Hematopoietic multipotent progenitor cell treated with erythropoietin and hydrocortisone succinate and interleukin-3 and kit ligand, for 8 days (in vitro differentiated cells): ENCODE results near the gene UCK2.

Experiments used
- DNase-seq: peaks from one replicate; pipeline ENCODE4 v3.0.0-alpha.2; 2015

Gene UCK2

GRCh38 chr1:165834881-165835280 is 7.5 kb downstream of the UCK2 start:
- no peak for DNase-seq

- DNase-seq, result no peak
Observed at GRCh38 chr1:165836664-165837482, 9.5 kb downstream of the UCK2 start.

GRCh38 chr1:165837838-165838364 is 10.5 kb downstream of the UCK2 start:
- no peak for DNase-seq

- peak; percentile 42 for DNase-seq
Observed at GRCh38 chr1:165840423-165840822, 13.0 kb downstream of the UCK2 start.

GRCh38 chr1:165841582-165842017 is 14.2 kb downstream of the UCK2 start:
- DNase-seq, result peak; percentile 46

GRCh38 chr1:165842023-165842670 is 14.7 kb downstream of the UCK2 start:
- no peak for DNase-seq

GRCh38 chr1:165842671-165843129 is 15.3 kb downstream of the UCK2 start:
- DNase-seq, result peak; percentile 73

GRCh38 chr1:165843304-165843703 is 15.9 kb downstream of the UCK2 start:
- no peak for DNase-seq

GRCh38 chr1:165844114-165844798 is 16.8 kb downstream of the UCK2 start:
- DNase-seq, result no peak

- DNase-seq, result no peak
Observed at GRCh38 chr1:165844933-165845332, 17.5 kb downstream of the UCK2 start.

- DNase-seq, result no peak
Observed at GRCh38 chr1:165845569-165845968, 18.2 kb downstream of the UCK2 start.

- DNase-seq, result peak; percentile 60
Observed at GRCh38 chr1:165845992-165846748, 18.8 kb downstream of the UCK2 start.

GRCh38 chr1:165847486-165847885 is 20.1 kb downstream of the UCK2 start:
- no peak for DNase-seq

GRCh38 chr1:165849353-165850133 is 22.1 kb downstream of the UCK2 start:
- no peak for DNase-seq

- peak; percentile 88 for DNase-seq
Observed at GRCh38 chr1:165851034-165851658, 23.7 kb downstream of the UCK2 start.

- no peak for DNase-seq
Observed at GRCh38 chr1:165852871-165853270, 25.5 kb downstream of the UCK2 start.

- no peak for DNase-seq
Observed at GRCh38 chr1:165853528-165854075, 26.2 kb downstream of the UCK2 start.

GRCh38 chr1:165854101-165854845 is 26.9 kb downstream of the UCK2 start:
- no peak for DNase-seq

- no peak for DNase-seq
Observed at GRCh38 chr1:165855010-165855838, 27.8 kb downstream of the UCK2 start.
